Neutrophil (primary cell): Measurements from ENCODE around the gene BPHL.
"Not testable (repeated sequence)": the region's sequence is repeated elsewhere in the genome, so short reads cannot be mapped to it uniquely, and the experiment has no call there.

Experiments
- H3K27ac ChIP-seq: fragments of 200-600 bp; sonication (generic); 2 replicates; pipeline ENCODE4 v1.5.1; 2016; ENCODE audit warnings: mild to moderate bottlenecking, moderate library complexity
- H3K27me3 ChIP-seq: fragments of 200-600 bp; sonication (generic); 2 replicates; pipeline ENCODE4 v1.6.0; 2016; ENCODE audit warnings: mild to moderate bottlenecking
- H3K36me3 ChIP-seq: fragments of 200-600 bp; sonication (generic); 2 replicates; pipeline ENCODE4 v1.5.1; 2017
- H3K4me1 ChIP-seq, 2 experiments: fragments of 200-600 bp in 1 of 2; sonication (generic) in 1 of 2; 1 replicate in 1 of 2; 2 replicates in 1 of 2; pipeline versions ENCODE4 v1.5.1 to v1.6.1; 2013 to 2016; ENCODE audit warnings: low read depth in 1 of 2, low read length in 1 of 2, mild to moderate bottlenecking in 1 of 2, moderate library complexity in 1 of 2; ENCODE audit not compliant: control insufficient read depth in 1 of 2, insufficient read depth in 1 of 2
- H3K4me3 ChIP-seq, 2 experiments: fragments of 200-600 bp in 1 of 2; sonication (generic) in 1 of 2; 1 replicate in 1 of 2; 2 replicates in 1 of 2; pipeline ENCODE4 v1.5.1; 2013 to 2016; ENCODE audit warnings: low read depth in 1 of 2, low read length in 1 of 2, mild to moderate bottlenecking in 1 of 2, moderate library complexity in 1 of 2
- H3K9me3 ChIP-seq: fragments of 200-600 bp; sonication (generic); 2 replicates; pipeline ENCODE4 v1.5.1; 2016
- TF ChIP-seq, protein P1 (sequence below): fragments of 200-600 bp; sonication (generic); IDR thresholded peaks from 2 replicates; pipeline ENCODE4 v1.5.1; 2016; ENCODE audit warnings: antibody characterized with exemption

Gene BPHL

DNA sequence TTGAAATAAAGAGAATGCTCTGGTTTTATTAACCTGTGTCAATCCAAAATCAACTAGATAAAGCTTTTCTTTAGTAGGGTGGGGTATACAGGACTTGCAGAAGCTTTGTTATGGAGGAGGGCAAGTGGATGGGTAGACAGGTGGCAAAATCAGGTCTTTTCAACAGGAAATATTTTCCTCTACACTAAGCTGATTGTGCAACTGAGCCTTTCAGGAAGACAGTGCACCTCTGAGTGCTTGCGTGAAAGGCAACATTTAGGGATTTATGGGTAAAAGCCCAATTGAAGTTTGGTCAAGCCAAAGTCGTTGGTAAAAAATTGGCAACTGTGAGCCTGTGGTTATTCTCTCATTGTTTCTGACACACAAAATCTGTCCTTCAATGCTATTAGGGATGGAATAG is 62.6 kb downstream of the BPHL start:
- Histone ChIP-seq H3K4me3 (no peak overlapping the region), H3K9me3 (no peaks in the 10 kb centered on the region), H3K27me3 (peaks cover 15% of the 10 kb centered on the region), H3K4me1 (peaks cover 11 to 13% of the 10 kb centered on the region in 2 experiments), H3K36me3 (no peaks in the 10 kb centered on the region), H3K27ac (no peak overlapping the region)
- TF ChIP-seq, protein P1, sequence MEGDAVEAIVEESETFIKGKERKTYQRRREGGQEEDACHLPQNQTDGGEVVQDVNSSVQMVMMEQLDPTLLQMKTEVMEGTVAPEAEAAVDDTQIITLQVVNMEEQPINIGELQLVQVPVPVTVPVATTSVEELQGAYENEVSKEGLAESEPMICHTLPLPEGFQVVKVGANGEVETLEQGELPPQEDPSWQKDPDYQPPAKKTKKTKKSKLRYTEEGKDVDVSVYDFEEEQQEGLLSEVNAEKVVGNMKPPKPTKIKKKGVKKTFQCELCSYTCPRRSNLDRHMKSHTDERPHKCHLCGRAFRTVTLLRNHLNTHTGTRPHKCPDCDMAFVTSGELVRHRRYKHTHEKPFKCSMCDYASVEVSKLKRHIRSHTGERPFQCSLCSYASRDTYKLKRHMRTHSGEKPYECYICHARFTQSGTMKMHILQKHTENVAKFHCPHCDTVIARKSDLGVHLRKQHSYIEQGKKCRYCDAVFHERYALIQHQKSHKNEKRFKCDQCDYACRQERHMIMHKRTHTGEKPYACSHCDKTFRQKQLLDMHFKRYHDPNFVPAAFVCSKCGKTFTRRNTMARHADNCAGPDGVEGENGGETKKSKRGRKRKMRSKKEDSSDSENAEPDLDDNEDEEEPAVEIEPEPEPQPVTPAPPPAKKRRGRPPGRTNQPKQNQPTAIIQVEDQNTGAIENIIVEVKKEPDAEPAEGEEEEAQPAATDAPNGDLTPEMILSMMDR, result no peak

DNA sequence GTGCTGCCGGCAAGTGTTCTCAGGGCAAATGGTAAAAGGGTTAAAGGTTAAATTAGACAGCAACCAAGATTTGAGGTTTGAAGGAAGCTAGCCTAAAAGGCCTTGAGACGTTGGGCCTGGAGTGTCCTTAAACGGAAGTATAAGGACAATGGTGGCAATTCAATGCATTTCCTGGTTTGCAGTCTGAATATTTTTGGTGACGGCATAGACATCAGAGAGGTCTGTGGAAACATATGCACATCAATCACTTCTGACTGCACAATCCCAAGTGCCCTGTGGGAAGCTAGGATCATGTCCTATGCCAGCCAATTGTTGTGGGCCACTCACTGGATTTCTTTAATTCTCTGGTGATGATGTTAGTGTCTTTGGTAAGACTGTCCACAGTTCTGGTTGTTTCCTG is 64.6 kb downstream of the BPHL start:
- H3K4me3 ChIP-seq, result no peak overlapping the region
- H3K36me3 ChIP-seq, result no peaks in the 10 kb centered on the region
- peaks cover 11 to 13% of the 10 kb centered on the region in 2 experiments for H3K4me1 ChIP-seq
- H3K27me3 ChIP-seq, result peaks cover 10% of the 10 kb centered on the region
- no peaks in the 10 kb centered on the region for H3K9me3 ChIP-seq
- TF ChIP-seq, protein P1, result no peak
- H3K27ac ChIP-seq, result no peak overlapping the region

DNA sequence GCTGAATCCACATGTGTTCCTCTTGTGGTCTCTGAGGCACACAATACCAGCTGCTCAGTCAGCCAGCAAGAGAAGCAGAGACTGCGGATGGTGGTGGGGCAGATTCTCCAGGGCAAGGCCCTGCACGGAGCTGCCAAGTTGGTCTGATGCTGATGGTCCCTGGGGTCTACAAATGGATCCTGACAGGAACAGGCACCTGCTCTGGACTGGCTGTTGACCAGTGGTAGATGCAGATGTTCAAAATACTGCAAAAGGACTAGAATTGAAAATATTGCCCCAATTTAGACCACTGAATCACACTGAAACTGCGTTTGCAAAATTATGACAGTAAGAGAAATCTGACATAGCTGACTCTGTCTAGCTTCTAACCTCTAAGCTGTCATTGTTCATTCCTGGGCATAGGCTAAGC is 68.5 kb downstream of the BPHL start:
- Histone ChIP-seq H3K4me3 (no peak overlapping the region), H3K27me3 (peaks cover 13% of the 10 kb centered on the region), H3K9me3 (no peaks in the 10 kb centered on the region), H3K36me3 (no peaks in the 10 kb centered on the region), H3K4me1 (peaks cover 8 to 10% of the 10 kb centered on the region in 2 experiments), H3K27ac (no peak overlapping the region)
- TF ChIP-seq, protein P1, result no peak

DNA sequence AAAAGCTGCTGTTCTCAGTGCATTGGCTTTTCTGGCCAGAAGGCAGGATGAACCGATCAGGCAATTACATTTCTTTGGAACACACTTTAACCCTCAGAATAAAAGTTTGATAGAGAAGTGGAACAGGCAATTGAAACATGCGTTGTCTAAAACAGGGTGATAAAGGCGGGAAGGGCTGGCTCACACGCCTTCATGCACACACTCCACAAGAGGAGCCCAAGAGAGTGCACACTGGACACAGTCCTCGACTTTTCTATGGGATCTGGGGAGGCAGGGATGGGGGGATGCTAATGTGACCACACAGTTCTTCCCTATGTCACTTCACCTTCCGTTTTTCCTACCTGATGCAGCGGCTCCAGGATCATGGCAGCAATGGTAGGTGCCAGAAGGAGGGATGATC is 69.8 kb downstream of the BPHL start:
- Histone ChIP-seq H3K36me3 (no peaks in the 10 kb centered on the region), H3K9me3 (no peaks in the 10 kb centered on the region), H3K27ac (no peak overlapping the region), H3K4me1 (peaks cover 8 to 10% of the 10 kb centered on the region in 2 experiments), H3K4me3 (no peak overlapping the region), H3K27me3 (peaks cover 13% of the 10 kb centered on the region)
- TF ChIP-seq, protein P1, result no peak

DNA sequence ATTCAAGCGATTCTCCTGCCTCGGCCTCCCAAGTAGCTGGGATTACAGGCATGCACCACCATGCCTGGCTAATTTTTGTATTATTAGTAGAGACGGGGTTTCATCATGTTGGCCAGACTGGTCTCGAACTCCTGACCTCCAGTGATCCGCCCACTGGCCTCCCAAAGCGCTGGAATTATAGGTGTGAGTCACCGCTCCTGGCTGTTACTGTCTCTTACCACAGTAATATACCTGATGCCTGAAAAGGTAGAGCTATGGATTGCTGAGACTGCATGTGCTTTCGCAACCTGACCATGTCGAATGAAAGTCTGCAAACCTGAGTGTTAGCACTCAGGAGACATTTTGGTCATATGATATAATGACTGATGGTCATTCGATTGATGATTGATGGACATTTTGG is 70.7 kb downstream of the BPHL start:
- peaks cover 13% of the 10 kb centered on the region for H3K27me3 ChIP-seq

DNA sequence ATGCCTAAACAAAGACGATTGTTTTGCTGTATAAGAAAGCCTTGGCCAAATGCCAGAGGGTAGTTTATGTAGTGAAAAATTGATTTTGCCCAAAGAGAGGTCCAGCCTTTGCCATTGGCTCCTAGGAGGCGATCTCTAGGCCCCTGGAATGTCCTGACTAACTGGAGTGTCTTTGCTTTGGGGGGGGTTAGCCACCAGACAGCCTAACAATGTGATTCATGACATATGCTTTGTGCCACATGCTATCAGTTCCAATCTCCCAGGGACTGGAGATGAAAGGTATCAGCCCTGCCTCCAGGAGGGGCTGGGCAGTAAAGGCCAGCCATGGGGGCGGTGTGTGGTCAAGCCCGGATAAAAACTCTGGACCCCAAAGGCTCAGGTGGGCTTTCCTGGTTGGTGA is 71.5 kb downstream of the BPHL start:
- Histone ChIP-seq H3K27ac (no peak overlapping the region), H3K27me3 (peaks cover 13% of the 10 kb centered on the region), H3K9me3 (no peaks in the 10 kb centered on the region), H3K4me3 (no peak overlapping the region), H3K4me1 (peaks cover 0 to 2% of the 10 kb centered on the region in 2 experiments), H3K36me3 (no peaks in the 10 kb centered on the region)
- TF ChIP-seq, protein P1, result no peak

More for the DNA sequence above, 70.7 kb downstream of the BPHL start:
- H3K9me3 ChIP-seq, H3K36me3 ChIP-seq, H3K27ac ChIP-seq, H3K4me3 ChIP-seq: not testable (repeated sequence)
- H3K4me1 ChIP-seq, result peaks cover 7 to 10% of the 10 kb centered on the region in 2 experiments
